Esophagus squamous epithelium (tissue), 4 donors: ENCODE results near the gene VIL1.

ENCODE experiments used
- POLR2A ChIP-seq, 4 donors: fragments of 450-650 bp; IDR thresholded peaks; one replicate each; pipeline ENCODE4 v1.6.1; 2017; ENCODE audit warnings: antibody characterized with exemption in 4 of 4, mild to moderate bottlenecking in 4 of 4, moderate library complexity in 3 of 4
- TF ChIP-seq, protein P1 (sequence below), 6 experiments: fragments of 450-650 bp in 4 of 6; fragments of 200-600 bp in 2 of 6; sonication (generic) in 2 of 6; IDR thresholded peaks; one replicate each; pipeline ENCODE4 v1.5.1; 2016 to 2019; ENCODE audit warnings: antibody characterized with exemption in 6 of 6, mild to moderate bottlenecking in 4 of 6, moderate library complexity in 4 of 6

DNA sequence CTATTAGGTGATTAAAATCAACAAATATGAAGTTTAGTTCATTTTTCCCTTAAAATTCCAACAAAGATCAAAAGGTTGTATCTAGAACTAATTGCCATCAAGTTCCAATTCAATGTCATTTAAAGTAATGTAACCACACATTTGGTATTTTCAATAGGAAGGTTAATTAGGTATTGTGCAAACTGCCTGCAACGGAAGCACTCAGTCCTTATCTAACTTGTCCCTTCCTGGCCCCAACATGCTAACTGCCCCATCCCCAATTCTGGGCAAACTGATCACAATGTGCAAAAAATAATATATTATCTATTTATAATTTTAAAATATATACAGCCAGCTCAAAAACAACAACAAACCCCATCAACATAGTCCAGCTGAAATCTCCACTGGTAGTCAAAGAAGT is 33.2 kb downstream of the VIL1 start:
- TF ChIP-seq, protein P1, sequence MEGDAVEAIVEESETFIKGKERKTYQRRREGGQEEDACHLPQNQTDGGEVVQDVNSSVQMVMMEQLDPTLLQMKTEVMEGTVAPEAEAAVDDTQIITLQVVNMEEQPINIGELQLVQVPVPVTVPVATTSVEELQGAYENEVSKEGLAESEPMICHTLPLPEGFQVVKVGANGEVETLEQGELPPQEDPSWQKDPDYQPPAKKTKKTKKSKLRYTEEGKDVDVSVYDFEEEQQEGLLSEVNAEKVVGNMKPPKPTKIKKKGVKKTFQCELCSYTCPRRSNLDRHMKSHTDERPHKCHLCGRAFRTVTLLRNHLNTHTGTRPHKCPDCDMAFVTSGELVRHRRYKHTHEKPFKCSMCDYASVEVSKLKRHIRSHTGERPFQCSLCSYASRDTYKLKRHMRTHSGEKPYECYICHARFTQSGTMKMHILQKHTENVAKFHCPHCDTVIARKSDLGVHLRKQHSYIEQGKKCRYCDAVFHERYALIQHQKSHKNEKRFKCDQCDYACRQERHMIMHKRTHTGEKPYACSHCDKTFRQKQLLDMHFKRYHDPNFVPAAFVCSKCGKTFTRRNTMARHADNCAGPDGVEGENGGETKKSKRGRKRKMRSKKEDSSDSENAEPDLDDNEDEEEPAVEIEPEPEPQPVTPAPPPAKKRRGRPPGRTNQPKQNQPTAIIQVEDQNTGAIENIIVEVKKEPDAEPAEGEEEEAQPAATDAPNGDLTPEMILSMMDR (IDR thresholded peaks at IDR 0.05): no peak
- no peak for TF ChIP-seq POLR2A (IDR thresholded peaks at IDR 0.05)
